Neural cell (in vitro differentiated cells): Measurements from ENCODE around the gene SMIM9.

Experiments used
- CTCF ChIP-seq: fragments of 450-650 bp; IDR thresholded peaks from 2 replicates; pipeline ENCODE4 v1.5.1; 2014; ENCODE audit warnings: antibody characterized with exemption, mild to moderate bottlenecking, moderate library complexity; ENCODE audit not compliant: poor library complexity, severe bottlenecking
- EP300 ChIP-seq: fragments of 450-650 bp; conservative IDR thresholded peaks from 2 replicates; pipeline ENCODE4 v1.6.1; 2014; ENCODE audit warnings: antibody characterized with exemption, mild to moderate bottlenecking, moderate library complexity; ENCODE audit not compliant: poor library complexity, severe bottlenecking
- EZH2 ChIP-seq: fragments of 200-600, 300-800 bp; shearing (Covaris generic), sonication (generic); IDR thresholded peaks from 2 replicates; pipeline ENCODE4 v1.6.1; 2014; ENCODE audit warnings: antibody characterized with exemption, low read length, borderline replicate concordance, mild to moderate bottlenecking; ENCODE audit not compliant: insufficient read depth, poor library complexity, severe bottlenecking
- MXI1 ChIP-seq: fragments of 450-650 bp; conservative IDR thresholded peaks from 2 replicates; pipeline ENCODE4 v1.6.1; 2014; ENCODE audit warnings: antibody characterized with exemption, mild to moderate bottlenecking; ENCODE audit not compliant: poor library complexity, severe bottlenecking
- POLR2AphosphoS5 ChIP-seq: IDR thresholded peaks from 2 replicates; pipeline ENCODE4 v1.6.1; 2012
- RAD21 ChIP-seq: fragments of 450-650 bp; conservative IDR thresholded peaks from 2 replicates; pipeline ENCODE4 v1.6.1; 2014; ENCODE audit warnings: antibody characterized with exemption, mild to moderate bottlenecking, moderate library complexity
- REST ChIP-seq: IDR thresholded peaks from 2 replicates; pipeline ENCODE4 v1.6.1; 2012; ENCODE audit warnings: borderline replicate concordance
- SMC3 ChIP-seq: fragments of 450-650 bp; conservative IDR thresholded peaks from 2 replicates; pipeline ENCODE4 v1.6.1; 2014; ENCODE audit warnings: antibody characterized with exemption, mild to moderate bottlenecking, moderate library complexity; ENCODE audit not compliant: poor library complexity
- TAF1 ChIP-seq: IDR thresholded peaks from 2 replicates; pipeline ENCODE4 v1.6.1; 2012; ENCODE audit warnings: low read depth

- TF ChIP-seq CTCF: no peak
- TF ChIP-seq MXI1: no peak
- TF ChIP-seq EP300: no peak
- no peak for TF ChIP-seq TAF1
- TF ChIP-seq REST: no peak
- TF ChIP-seq EZH2: no peak
- no peak for TF ChIP-seq SMC3
- no peak for TF ChIP-seq POLR2AphosphoS5
- no peak for TF ChIP-seq RAD21
Observed at GRCh38 chrX:154804261-154804956, 30.1 kb downstream of the SMIM9 start.
